Activated CD4-positive, alpha-beta T cell treated with anti-CD3 and anti-CD28 coated beads, Interleukin-2, amount 10 ng/mL, durations not matched to agents 24 days and 14 days (primary cell): ENCODE results near the gene TBC1D7. TPM values are rescaled to one million over a fixed set of nuclear protein-coding genes. Genes with fewer than 3 reads are reported as not detected.

Experiments used
- DNase-seq: peaks from one replicate; pipeline ENCODE4 v3.0.0; 2022
- H3K27ac Mint-ChIP-seq: one replicate; pipeline ENCODE4 v1.8.0; 2022; ENCODE audit warnings: mild to moderate bottlenecking, mixed read lengths
- H3K27me3 Mint-ChIP-seq: one replicate; pipeline ENCODE4 v1.8.0; 2022; ENCODE audit warnings: mixed read lengths
- H3K36me3 Mint-ChIP-seq: one replicate; pipeline ENCODE4 v1.8.0; 2022; ENCODE audit warnings: low read depth, mild to moderate bottlenecking, mixed read lengths
- H3K4me1 Mint-ChIP-seq: one replicate; pipeline ENCODE4 v1.8.0; 2021; ENCODE audit warnings: mixed read lengths
- H3K4me3 Mint-ChIP-seq: one replicate; pipeline ENCODE4 v1.8.0; 2022; ENCODE audit warnings: mild to moderate bottlenecking, moderate library complexity, mixed read lengths
- H3K9me3 Mint-ChIP-seq: one replicate; pipeline ENCODE4 v1.8.0; 2021; ENCODE audit warnings: mixed read lengths
- intact Hi-C: fragments of 100-400 bp; cut with micrococcal nuclease; formaldehyde crosslinking; loops from one replicate; pipeline ENCODE4 v1.15.1; 2023
- total RNA-seq: library from RNA; stranded (reverse); gene quantifications from 2 replicates; pipeline ENCODE4 v1.2.3, GENCODE V29; 2022

TBC1D7 gene
- total RNA-seq, 1 donor from 2014 or later: 26.8 TPM

GRCh38 chr6:13274707-13275434 is 53.5 kb downstream of the TBC1D7 start:
- Mint-ChIP-seq H3K27ac (no peak overlapping the region), H3K4me1 (peaks cover 22% of the 10 kb centered on the region), H3K9me3 (no peaks in the 10 kb centered on the region), H3K27me3 (peaks cover 9% of the 10 kb centered on the region), H3K36me3 (peaks cover 4% of the 10 kb centered on the region), H3K4me3 (no peak overlapping the region)
- DNase-seq: no peak
- intact Hi-C loops: loop anchor here (1.0 to 2.0 kb wide), 2 partner anchors 27 to 54 kb away; partner anchors contain the start of gene TBC1D7

GRCh38 chr6:13273931-13274706 is 54.2 kb downstream of the TBC1D7 start:
- peak; percentile 84 for DNase-seq
- H3K27me3 Mint-ChIP-seq: peaks cover 11% of the 10 kb centered on the region
- H3K9me3 Mint-ChIP-seq: no peaks in the 10 kb centered on the region
- peak overlapping the region; percentile 63 for H3K4me3 Mint-ChIP-seq
- intact Hi-C loops: loop anchor here (1.0 to 2.0 kb wide), 2 partner anchors 28 to 55 kb away; partner anchors contain the start of gene TBC1D7
- peaks cover 22% of the 10 kb centered on the region for H3K4me1 Mint-ChIP-seq
- peaks cover 4% of the 10 kb centered on the region for H3K36me3 Mint-ChIP-seq
- H3K27ac Mint-ChIP-seq: peak overlapping the region; percentile 75

- peak overlapping the region; percentile 63 for H3K4me3 Mint-ChIP-seq
- no peak for DNase-seq
- H3K4me1 Mint-ChIP-seq: peaks cover 22% of the 10 kb centered on the region
- H3K9me3 Mint-ChIP-seq: no peaks in the 10 kb centered on the region
- peak overlapping the region; percentile 8 for H3K27ac Mint-ChIP-seq
- H3K36me3 Mint-ChIP-seq: peaks cover 4% of the 10 kb centered on the region
- intact Hi-C loops: no loop called here
- peaks cover 11% of the 10 kb centered on the region for H3K27me3 Mint-ChIP-seq
Measured at GRCh38 chr6:13273202-13273930, 55.0 kb downstream of the TBC1D7 start.

- DNase-seq: no peak
- intact Hi-C loops: no loop called here
- Mint-ChIP-seq H3K27ac (no peak overlapping the region), H3K36me3 (peaks cover 4% of the 10 kb centered on the region), H3K4me3 (no peak overlapping the region), H3K9me3 (no peaks in the 10 kb centered on the region), H3K4me1 (peaks cover 22% of the 10 kb centered on the region), H3K27me3 (peaks cover 11% of the 10 kb centered on the region)
Measured at GRCh38 chr6:13272131-13273046, 55.9 kb downstream of the TBC1D7 start.

- no peak for DNase-seq
- peaks cover 4% of the 10 kb centered on the region for H3K36me3 Mint-ChIP-seq
- no peak overlapping the region for H3K4me3 Mint-ChIP-seq
- no peak overlapping the region for H3K27ac Mint-ChIP-seq
- intact Hi-C loops: no loop called here
- H3K9me3 Mint-ChIP-seq: peaks cover 11% of the 10 kb centered on the region
- peaks cover 13% of the 10 kb centered on the region for H3K27me3 Mint-ChIP-seq
- H3K4me1 Mint-ChIP-seq: peaks cover 14% of the 10 kb centered on the region
Measured at GRCh38 chr6:13268913-13269518, 59.3 kb downstream of the TBC1D7 start.

- H3K27ac Mint-ChIP-seq: no peak overlapping the region
- peaks cover 2% of the 10 kb centered on the region for H3K4me1 Mint-ChIP-seq
- peaks cover 11% of the 10 kb centered on the region for H3K9me3 Mint-ChIP-seq
- H3K36me3 Mint-ChIP-seq: peaks cover 1% of the 10 kb centered on the region
- H3K27me3 Mint-ChIP-seq: peaks cover 11% of the 10 kb centered on the region
- no peak for DNase-seq
- intact Hi-C loops: no loop called here
- no peak overlapping the region for H3K4me3 Mint-ChIP-seq
Measured at GRCh38 chr6:13267142-13267651, 61.1 kb downstream of the TBC1D7 start.

- no peaks in the 10 kb centered on the region for H3K36me3 Mint-ChIP-seq
- peaks cover 3% of the 10 kb centered on the region for H3K4me1 Mint-ChIP-seq
- H3K4me3 Mint-ChIP-seq: no peak overlapping the region
- DNase-seq: no peak
- H3K27me3 Mint-ChIP-seq: peaks cover 4% of the 10 kb centered on the region
- peaks cover 11% of the 10 kb centered on the region for H3K9me3 Mint-ChIP-seq
- no peak overlapping the region for H3K27ac Mint-ChIP-seq
- intact Hi-C loops: no loop called here
Measured at GRCh38 chr6:13263669-13264068, 64.7 kb downstream of the TBC1D7 start.

- Mint-ChIP-seq H3K4me3 (no peak overlapping the region), H3K27ac (no peak overlapping the region), H3K4me1 (peaks cover 3% of the 10 kb centered on the region), H3K36me3 (no peaks in the 10 kb centered on the region), H3K9me3 (peaks cover 11% of the 10 kb centered on the region), H3K27me3 (peaks cover 4% of the 10 kb centered on the region)
- DNase-seq: no peak
- intact Hi-C loops: no loop called here
Measured at GRCh38 chr6:13262302-13263230, 65.8 kb downstream of the TBC1D7 start.

- Mint-ChIP-seq H3K36me3 (no peaks in the 10 kb centered on the region), H3K4me3 (no peak overlapping the region), H3K27me3 (peaks cover 5% of the 10 kb centered on the region), H3K4me1 (peaks cover 4% of the 10 kb centered on the region), H3K27ac (no peak overlapping the region), H3K9me3 (peaks cover 8% of the 10 kb centered on the region)
- intact Hi-C loops: no loop called here
- peak; percentile 59 for DNase-seq
Measured at GRCh38 chr6:13261464-13261994, 66.8 kb downstream of the TBC1D7 start.

- DNase-seq: no peak
- Mint-ChIP-seq H3K4me3 (no peak overlapping the region), H3K4me1 (peaks cover 5% of the 10 kb centered on the region), H3K36me3 (no peaks in the 10 kb centered on the region), H3K9me3 (peaks cover 4% of the 10 kb centered on the region), H3K27ac (no peak overlapping the region), H3K27me3 (peaks cover 5% of the 10 kb centered on the region)
- intact Hi-C loops: no loop called here
Measured at GRCh38 chr6:13260831-13261230, 67.5 kb downstream of the TBC1D7 start.

GRCh38 chr6:13260101-13260598 is 68.2 kb downstream of the TBC1D7 start:
- peaks cover 5% of the 10 kb centered on the region for H3K4me1 Mint-ChIP-seq
- no peaks in the 10 kb centered on the region for H3K36me3 Mint-ChIP-seq
- no peak overlapping the region for H3K4me3 Mint-ChIP-seq
- DNase-seq: no peak
- intact Hi-C loops: no loop called here
- H3K27me3 Mint-ChIP-seq: peaks cover 5% of the 10 kb centered on the region
- peaks cover 4% of the 10 kb centered on the region for H3K9me3 Mint-ChIP-seq
- no peak overlapping the region for H3K27ac Mint-ChIP-seq
